GM20431 (cell line): ENCODE measurements around the gene KCNJ6.
"Not testable (repeated sequence)": the region's sequence is repeated elsewhere in the genome, so short reads cannot be mapped to it uniquely, and the experiment has no call there.

Source experiments
- in situ Hi-C: fragments of 300-500 bp; cut with MseI, MboI; formaldehyde crosslinking; loops from one replicate; pipeline ENCODE4 v1.15.0; 2020; ENCODE audit warnings: low sequenced_read_pairs; ENCODE audit not compliant: unreplicated experiment

The KCNJ6 gene

DNA sequence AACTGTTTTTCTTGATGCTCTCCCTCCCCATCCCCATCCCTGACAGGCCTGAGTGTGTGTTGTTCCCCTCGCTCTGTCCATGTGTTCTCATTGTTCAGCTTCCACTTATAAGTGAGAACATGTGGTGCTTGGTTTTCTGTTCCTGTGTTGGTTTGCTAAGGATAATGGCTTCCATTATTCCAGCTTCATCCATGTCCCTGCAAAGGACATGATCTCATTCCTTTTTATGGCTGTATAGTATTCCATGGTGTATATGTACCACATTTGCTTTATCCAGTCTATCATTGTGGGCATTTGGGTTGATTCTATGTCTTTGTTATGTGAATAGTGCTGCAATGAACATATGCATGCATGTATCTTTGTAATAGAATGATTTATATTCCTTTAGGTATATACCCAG is 254.0 kb downstream of the KCNJ6 start:
- in situ Hi-C loops: not testable (repeated sequence)

DNA sequence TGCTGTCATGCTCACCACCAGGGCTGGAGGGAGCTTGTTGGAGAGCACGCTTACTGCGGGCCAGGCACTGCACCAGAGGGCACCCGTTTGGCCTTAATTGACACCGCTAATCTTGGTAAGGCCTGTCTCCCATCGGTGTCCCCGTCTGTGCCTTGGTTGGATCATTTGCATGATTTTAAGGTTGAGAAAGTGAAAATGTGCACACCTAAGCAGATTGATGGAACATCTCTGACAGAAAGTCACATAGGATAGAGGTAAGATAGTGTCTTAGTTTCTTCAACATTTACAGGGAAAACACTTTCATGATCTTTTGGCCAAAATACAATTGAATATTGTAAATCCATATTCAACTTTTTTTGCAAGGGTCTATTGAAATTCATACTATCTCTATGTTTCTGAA is 255.5 kb downstream of the KCNJ6 start:
- in situ Hi-C loops: no loop called here

GRCh38 chr21:37659874-37660273 is 256.4 kb downstream of the KCNJ6 start:
- in situ Hi-C loops: no loop called here

DNA sequence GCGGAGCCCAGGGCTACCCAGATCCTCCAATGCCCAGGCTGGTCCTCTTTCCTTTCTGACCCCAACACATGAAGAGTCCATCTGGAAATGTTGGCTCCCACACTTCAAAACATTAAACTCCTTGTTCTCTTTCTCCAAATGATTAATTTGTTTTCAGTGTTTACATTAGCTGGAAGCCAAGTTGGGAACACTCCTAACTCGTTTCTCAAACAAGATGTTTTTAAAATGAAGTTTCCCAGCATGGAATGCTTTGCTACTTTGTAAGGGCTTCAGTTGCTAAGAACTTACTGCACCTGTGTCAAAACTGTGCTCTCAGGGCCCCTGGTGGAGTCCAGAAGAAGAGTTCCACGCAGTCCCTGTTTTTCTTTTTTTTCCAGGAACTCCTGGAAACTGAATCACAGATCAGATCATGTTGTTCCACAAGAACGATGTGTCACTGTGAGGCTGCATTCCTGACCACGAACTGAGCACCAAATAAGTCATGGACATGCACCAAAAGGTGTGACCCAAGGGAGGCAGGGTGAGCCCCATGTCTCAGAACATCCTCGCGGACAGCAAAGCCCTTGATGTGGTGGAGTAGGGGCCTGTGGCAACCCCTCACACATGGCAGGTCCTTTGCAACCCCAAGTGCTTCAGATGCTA is 257.3 kb downstream of the KCNJ6 start:
- in situ Hi-C loops: no loop called here

- in situ Hi-C loops: no loop called here
Measured at GRCh38 chr21:37658121-37658816, 258.0 kb downstream of the KCNJ6 start.

- in situ Hi-C loops: no loop called here
Measured at GRCh38 chr21:37656899-37657298, 259.4 kb downstream of the KCNJ6 start.

DNA sequence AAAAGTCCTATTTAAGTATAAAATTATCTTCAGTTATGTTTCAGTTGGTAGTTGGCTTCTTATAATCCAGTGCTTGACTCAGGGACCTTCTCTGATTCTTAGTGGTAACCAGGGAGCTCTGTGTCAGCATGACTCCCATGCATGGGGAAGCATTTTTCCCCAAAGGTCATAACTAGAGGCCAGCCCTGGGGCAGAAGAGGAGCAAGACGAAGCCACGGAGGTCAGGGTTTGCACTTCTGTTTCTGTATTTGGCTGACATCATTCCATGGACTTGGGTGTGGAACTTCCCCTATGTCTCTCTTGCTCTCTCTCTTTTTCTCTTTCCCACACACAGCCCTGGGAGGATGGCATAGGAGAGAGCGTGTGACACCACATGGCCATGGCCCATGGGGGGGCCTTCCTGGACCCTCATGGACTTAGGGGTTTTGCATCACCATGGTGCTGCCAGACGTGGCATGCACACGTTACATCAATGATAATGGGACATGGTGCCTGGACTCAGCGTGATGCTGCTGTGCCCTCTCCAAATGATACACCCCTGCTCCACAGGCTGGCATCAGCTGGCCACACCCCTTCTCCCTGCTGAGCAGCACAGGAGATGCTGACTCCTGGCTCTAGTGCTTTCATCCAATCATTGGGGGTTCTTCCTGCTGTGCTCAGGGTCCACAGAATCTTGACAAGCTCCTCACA is 260.5 kb downstream of the KCNJ6 start:
- in situ Hi-C loops: no loop called here

DNA sequence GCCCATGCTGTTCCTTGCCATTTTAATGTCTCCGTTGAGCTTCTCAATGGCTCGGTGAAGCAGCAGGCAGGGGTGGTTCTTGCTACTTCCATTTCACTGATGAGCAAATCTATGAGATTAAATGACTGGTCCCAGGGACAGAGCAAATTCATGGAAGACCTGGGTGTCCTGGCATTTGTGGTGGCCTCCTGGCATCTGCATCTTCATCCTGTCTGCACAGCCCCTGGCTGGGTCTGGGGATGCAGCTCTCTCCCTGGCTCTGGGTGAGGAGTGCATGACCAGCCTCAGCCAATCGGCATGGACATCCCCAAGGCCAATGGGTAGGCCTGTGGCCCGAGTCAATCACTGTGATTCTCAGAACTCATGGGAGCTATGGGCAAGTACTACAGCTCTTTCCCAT is 261.7 kb downstream of the KCNJ6 start:
- in situ Hi-C loops: no loop called here

DNA sequence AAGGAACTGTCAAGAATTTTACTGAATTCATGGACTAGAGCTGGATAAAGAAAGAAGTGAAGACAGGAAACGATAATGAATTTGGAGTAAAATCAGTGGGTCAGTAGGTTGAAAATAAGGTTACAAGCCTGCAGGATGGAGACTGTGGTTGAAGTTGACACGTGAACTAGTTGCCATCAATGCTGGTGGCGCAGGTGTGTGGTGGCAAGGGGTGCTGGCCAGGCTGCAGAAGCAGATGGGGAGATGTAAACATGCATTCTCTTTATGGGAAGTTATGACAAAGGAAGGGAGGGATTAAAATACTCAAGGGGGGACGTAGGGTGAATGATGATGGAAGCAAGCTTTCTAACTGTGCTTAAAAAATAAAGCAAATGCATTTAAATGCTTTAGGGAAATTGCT is 263.1 kb downstream of the KCNJ6 start:
- in situ Hi-C loops: no loop called here

- in situ Hi-C loops: no loop called here
Measured at GRCh38 chr21:37647781-37648180, 268.5 kb downstream of the KCNJ6 start.

GRCh38 chr21:37646761-37647160 is 269.5 kb downstream of the KCNJ6 start:
- in situ Hi-C loops: not testable (repeated sequence)

DNA sequence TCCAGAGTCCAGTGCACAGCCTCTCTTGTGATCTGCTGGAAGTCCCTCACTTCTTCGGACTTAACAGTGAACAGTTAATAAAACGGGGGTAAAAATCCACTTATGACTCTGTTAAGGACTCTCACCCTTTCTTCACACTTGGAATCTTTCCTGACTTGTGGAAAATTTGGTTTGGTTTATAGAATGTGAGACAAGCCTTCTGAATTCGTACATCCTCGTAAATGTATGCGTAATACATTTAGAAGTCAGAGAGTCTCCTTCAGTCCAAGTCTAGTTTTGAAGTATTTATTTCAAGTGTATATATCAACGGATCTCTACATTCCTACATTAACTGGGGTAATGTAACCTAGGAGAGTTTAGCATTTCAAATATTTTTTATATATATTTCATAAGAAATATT is 270.4 kb downstream of the KCNJ6 start:
- in situ Hi-C loops: no loop called here

DNA sequence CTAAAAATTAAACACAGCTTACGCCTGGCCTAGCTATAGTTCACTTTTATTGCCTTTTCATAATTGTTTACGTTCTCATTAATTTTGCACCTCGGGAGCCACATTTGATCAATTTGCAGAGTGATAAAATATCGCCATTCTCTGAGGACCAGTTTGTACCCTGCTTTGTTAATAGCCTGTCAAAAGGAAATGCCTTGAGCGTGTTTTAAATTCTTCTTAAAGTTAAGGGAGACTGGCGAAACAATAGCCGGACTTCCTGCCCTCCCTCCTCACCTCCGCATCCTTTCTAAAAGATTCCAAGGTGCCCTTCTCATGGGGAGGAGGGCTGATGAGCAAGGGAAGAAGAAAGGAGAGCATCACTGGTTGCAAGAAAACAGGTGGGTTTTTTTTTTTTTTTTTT is 271.6 kb downstream of the KCNJ6 start:
- in situ Hi-C loops: no loop called here

DNA sequence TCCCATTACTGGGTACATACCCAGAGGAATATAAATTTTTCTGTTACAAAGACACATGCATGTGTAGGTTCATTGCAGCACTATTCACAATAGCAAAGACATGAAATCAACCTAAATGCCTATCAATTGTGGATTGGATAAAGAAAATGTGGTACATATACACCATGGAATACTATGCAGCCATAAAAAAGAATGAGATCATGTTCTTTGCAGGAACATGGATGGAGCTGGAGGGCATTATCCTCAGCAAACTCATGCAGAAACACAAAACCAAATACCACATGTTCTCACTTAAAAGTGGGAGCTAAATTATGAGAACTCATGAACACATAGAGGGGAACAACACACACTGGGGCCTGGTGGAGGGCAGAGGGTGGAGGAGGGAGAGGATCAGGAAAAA is 272.4 kb downstream of the KCNJ6 start:
- in situ Hi-C loops: not testable (repeated sequence)

DNA sequence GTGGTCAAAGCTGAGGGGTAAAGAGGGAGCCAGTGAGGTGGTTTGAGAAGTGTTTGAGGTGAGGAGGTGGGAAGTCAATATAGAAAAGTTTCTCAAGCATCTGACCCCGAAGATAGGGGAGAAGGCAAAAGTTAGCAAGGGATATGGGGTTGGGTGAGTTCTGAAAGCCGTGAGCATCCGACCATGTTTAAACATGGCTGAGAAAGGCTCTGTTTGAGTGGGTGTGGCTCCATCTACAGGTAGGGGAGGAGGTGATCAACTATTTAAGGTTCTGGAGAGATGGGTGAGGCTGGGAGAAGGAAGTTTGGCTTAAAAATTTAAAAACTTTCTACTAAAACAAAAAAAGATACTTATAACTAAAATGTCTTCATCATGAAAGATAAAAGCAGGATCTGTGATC is 273.8 kb downstream of the KCNJ6 start:
- in situ Hi-C loops: no loop called here

DNA sequence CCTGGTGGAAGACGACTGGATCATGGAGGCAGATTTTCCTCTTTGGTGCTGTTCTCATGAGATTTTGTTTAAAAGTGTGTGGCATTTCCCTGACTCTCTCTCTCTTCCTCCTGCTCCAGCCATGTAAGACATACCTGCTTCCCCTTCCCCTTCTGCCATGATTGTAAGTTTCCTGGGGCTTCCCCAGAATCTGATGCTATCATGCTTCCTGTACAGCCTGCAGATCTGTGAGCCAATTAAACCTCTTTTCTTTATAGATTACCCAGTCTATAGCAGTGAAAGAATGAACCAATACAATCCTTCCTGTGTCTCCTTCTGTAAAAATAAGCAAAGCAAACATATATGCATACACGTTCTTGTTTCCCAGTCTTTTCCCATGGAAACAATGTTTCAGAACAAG is 276.5 kb downstream of the KCNJ6 start:
- in situ Hi-C loops: no loop called here

GRCh38 chr21:37636152-37636860 is 280.0 kb downstream of the KCNJ6 start:
- in situ Hi-C loops: no loop called here

- in situ Hi-C loops: no loop called here
Measured at GRCh38 chr21:37631319-37632117, 284.7 kb downstream of the KCNJ6 start.

DNA sequence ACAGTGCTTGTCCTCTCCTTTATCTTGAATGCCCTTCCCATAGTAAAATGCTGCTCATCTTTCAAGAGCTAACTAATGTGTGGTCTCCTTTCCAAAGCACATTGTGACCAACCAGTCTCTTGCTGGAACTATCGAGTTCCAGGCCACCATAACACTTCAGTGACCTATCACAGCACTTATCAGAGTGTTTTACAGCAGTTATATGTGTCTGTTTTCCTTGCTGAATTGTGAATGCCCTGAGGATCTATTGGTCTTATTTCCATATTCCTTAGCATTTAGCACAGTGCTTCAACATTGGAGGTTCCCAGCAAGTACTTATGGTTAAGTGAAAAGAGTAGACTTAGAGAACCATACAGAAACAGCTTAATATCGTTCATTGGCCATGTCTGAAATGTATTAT is 285.4 kb downstream of the KCNJ6 start:
- in situ Hi-C loops: no loop called here

DNA sequence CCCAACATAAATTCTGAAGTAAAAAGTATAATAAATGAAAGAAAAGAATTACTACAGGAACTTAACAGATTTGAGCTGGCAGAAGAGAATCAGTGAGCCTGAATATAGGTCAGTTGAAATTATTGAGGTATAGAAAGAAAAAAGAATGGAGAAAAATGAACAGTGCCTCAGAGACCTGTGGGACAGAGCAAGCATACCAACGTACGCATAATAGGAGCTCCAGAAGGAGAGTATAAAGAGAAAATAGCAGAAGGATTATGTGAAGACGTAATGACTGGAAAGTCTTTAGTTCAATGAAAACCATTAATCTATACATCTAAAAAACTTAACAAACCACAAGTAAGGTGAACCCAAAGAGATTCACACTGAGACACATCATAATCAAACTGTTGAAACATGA is 287.9 kb downstream of the KCNJ6 start:
- in situ Hi-C loops: no loop called here
